GM21825 (cell line): Measurements from ENCODE around the gene GPATCH4.

Experiments
- ATAC-seq: cut with Tn5 transposase; IDR thresholded peaks from one replicate; pipeline ENCODE4 v1.9.1; 2021; ENCODE audit warnings: mild to moderate bottlenecking, moderate library complexity; ENCODE audit not compliant: unreplicated experiment

Gene GPATCH4

DNA sequence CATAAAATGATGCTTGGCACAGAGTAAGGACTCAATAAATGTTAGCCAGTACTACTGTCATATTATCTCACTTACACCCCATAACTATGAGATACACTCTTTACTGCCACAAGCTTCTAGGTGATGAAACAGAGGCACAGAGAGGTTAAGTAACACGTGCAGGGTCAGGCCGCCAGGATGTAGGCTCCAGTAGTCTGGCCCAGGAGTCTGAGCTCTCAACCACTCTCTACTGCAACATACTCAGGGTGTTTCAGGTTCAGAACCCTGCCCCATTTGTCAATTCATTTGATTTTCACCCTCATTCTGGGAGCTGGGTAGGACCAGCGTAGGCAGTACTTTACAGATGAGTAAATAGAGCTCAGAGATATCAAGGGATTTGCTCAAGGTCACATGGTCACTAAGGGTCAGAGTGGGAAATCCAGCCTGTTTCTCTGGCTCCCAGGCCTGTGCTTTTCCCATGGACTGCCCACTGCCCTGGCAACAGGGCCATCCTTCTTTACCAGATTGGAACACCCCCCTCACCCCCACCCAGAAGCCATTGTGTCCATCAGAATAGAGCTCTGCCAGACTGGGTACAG, 50.1 kb downstream of the GPATCH4 start:
- no peak for ATAC-seq

GRCh38 chr1:156550346-156550745, 50.9 kb downstream of the GPATCH4 start:
- ATAC-seq: no peak

- no peak for ATAC-seq
Observed at GRCh38 chr1:156549831-156550230, 51.4 kb downstream of the GPATCH4 start.

DNA sequence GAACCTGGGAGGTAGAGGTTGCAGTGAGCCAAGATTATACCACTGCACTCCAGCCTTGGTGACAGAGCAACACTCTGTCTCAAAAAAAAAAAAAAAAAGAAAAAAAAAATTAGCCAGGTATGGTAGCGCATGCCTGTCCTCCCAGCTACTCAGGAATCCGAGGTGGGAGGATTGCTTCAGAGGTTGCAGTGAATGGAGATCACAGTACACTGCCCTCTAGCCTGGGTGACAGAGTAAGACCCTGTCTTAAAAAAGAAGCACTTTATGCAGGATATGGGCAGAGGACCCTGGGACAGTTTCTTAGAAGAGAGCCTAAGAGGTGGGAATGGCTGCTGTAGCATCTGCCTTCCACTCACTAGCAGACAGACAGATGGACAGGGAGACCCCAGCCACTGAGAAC, 51.9 kb downstream of the GPATCH4 start:
- ATAC-seq: no peak

DNA sequence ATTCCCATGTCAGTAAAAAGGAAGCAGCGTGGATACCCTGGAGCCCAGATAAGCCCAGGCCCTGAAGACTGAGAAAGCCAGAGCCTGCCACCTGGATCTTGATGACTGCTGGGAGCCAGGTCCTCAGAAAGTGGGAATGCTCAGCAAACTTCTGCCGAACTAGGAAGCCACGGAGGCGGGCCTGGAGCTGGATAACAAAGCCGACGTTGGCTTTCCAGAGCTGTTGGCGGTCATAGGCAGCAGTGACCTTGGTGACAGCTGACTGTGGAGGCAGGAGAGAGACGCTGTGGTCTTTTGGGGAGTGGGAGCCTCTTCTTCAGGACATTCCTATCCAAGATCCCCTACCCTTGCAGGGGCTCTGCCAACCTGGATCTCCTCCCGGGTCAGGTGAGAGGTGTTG, 53.3 kb downstream of the GPATCH4 start:
- no peak for ATAC-seq

- ATAC-seq: no peak
Observed at GRCh38 chr1:156547434-156547833, 53.8 kb downstream of the GPATCH4 start.

- ATAC-seq: no peak
Observed at GRCh38 chr1:156546267-156546666, 55.0 kb downstream of the GPATCH4 start.

DNA sequence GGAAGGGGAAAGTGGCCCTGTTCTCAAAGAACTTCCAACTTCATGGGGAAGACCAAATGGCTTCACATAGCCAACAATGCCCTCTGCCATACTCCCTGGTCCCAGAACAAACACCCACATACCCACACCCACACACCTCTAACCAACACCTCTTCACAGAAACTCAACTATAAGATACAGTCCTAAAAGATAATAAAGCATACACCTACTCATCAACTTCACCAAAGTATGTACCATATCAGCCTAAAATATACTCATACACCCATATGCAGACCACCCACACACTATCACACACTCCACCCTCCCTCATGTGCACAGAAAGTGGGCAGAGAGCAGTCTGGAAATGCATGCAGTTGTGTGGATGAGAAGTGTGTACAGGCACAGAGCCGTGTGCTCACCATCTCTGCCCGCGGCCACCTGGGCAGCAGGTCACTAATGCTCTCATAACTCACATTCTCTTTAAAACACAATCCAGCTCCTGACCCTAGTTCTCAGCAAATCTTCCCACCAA, 56.6 kb downstream of the GPATCH4 start:
- no peak for ATAC-seq
